DOHH2 (cell line): ENCODE data around the gene CCNG1.
A peak's percentile ranks its signal among the peaks of the same experiment; 100 is the strongest.

ENCODE experiments used
- H3F3A ChIP-seq: fragments of 200-600 bp; sonication (generic), shearing (Covaris generic); 2 replicates; pipeline ENCODE4 v1.6.0; 2016; ENCODE audit warnings: antibody characterized with exemption, mild to moderate bottlenecking; ENCODE audit not compliant: control insufficient read depth, insufficient read depth
- H3K27ac ChIP-seq: fragments of 200-600 bp; sonication (generic); 2 replicates; pipeline ENCODE4 v1.5.1; 2014; ENCODE audit warnings: low read depth, mild to moderate bottlenecking, low read length, moderate library complexity
- H3K27me3 ChIP-seq: fragments of 200-600 bp; sonication (generic); 2 replicates; pipeline ENCODE4 v1.6.1; 2014; ENCODE audit warnings: mild to moderate bottlenecking, low read length, mixed read lengths; ENCODE audit not compliant: control insufficient read depth
- H3K36me3 ChIP-seq: fragments of 200-600 bp; sonication (generic); 2 replicates; pipeline ENCODE4 v1.6.1; 2014; ENCODE audit warnings: mild to moderate bottlenecking, low read length, moderate library complexity, mixed read lengths; ENCODE audit not compliant: control insufficient read depth
- H3K4me1 ChIP-seq: fragments of 200-600 bp; sonication (generic); 2 replicates; pipeline ENCODE4 v1.6.1; 2014; ENCODE audit warnings: mild to moderate bottlenecking, low read length, mixed read lengths; ENCODE audit not compliant: control insufficient read depth
- H3K4me2 ChIP-seq: fragments of 200-600 bp; sonication (generic); 2 replicates; pipeline ENCODE4 v1.6.0; 2014; ENCODE audit warnings: mild to moderate bottlenecking, low read length, moderate library complexity
- H3K4me3 ChIP-seq: fragments of 200-600 bp; sonication (generic); 2 replicates; pipeline ENCODE4 v1.5.1; 2014; ENCODE audit warnings: mild to moderate bottlenecking, low read length, mixed read lengths
- H3K79me2 ChIP-seq: fragments of 200-600 bp; sonication (generic); 2 replicates; pipeline ENCODE4 v1.6.1; 2014; ENCODE audit warnings: mild to moderate bottlenecking, low read length, mixed read lengths; ENCODE audit not compliant: control insufficient read depth
- H3K9me2 ChIP-seq: fragments of 200-600 bp; sonication (generic); replicated peaks from 2 replicates; pipeline ENCODE4 v1.6.1; 2014; ENCODE audit warnings: mild to moderate bottlenecking, low read length, mixed read lengths; ENCODE audit not compliant: control insufficient read depth
- H3K9me3 ChIP-seq: fragments of 200-600 bp; sonication (generic); 2 replicates; pipeline ENCODE4 v1.6.1; 2014; ENCODE audit warnings: antibody characterized with exemption, low read length, mixed read lengths; ENCODE audit not compliant: control insufficient read depth, insufficient read depth
- H4K20me1 ChIP-seq: fragments of 200-600 bp; sonication (generic); 2 replicates; pipeline ENCODE4 v1.6.0; 2014; ENCODE audit warnings: low read depth, mild to moderate bottlenecking, antibody characterized with exemption, low read length, moderate library complexity; ENCODE audit not compliant: control insufficient read depth, insufficient read depth
- EZH2phosphoT487 ChIP-seq: fragments of 200-600 bp; sonication (generic); IDR thresholded peaks from 2 replicates; pipeline ENCODE4 v1.6.1; 2017; ENCODE audit warnings: borderline replicate concordance, mild to moderate bottlenecking, antibody characterized with exemption, low read length, moderate library complexity, mixed read lengths
- TF ChIP-seq, protein P1 (sequence below): fragments of 200-600 bp; sonication (generic); IDR thresholded peaks from one replicate; pipeline ENCODE4 v1.5.1; 2014; ENCODE audit warnings: antibody characterized with exemption, mild to moderate bottlenecking, low read depth, low read length; ENCODE audit not compliant: poor library complexity, severe bottlenecking

The CCNG1 gene

DNA sequence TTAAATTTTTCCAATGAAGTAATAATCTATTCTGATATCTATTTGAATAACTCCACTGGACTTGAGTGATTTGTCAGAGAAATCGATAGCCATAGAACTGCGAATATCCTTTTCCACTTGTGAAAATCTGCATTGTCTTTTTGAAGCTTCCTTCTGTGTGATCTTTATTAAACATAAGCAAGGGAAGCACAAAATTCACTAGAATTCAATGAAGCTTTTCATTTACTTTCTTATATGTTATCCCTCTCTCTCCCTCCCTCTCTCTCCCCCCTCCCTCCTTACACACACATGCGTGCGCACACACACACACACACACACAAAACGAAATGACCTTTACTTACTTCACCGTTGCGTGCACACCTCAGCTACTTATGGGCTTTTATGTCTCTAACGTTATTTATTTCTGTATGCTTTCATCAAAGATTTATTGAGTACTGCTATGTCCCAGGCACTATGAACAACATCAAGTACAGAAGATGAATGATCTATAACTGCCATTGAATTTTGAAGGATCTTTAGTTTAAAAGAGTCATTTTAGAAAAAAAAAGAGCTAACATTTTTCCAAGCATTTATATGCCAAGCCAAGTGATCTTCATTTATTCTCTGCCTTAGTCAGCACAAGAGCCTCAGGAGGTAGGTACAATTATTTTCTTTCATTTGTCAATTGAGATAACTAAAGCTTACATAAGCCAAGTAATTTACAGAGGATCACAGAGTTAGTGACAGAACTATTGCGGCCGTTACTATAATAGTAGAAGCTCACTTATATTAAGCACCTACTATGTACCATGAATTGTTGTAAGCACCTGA lies 32.8 kb upstream of the CCNG1 start:
- H3K36me3 ChIP-seq = no peaks in the 10 kb centered on the region
- no peaks in the 10 kb centered on the region for H3F3A ChIP-seq
- no peaks in the 10 kb centered on the region for H3K9me3 ChIP-seq
- no peak for TF ChIP-seq EZH2phosphoT487
- TF ChIP-seq, protein P1, sequence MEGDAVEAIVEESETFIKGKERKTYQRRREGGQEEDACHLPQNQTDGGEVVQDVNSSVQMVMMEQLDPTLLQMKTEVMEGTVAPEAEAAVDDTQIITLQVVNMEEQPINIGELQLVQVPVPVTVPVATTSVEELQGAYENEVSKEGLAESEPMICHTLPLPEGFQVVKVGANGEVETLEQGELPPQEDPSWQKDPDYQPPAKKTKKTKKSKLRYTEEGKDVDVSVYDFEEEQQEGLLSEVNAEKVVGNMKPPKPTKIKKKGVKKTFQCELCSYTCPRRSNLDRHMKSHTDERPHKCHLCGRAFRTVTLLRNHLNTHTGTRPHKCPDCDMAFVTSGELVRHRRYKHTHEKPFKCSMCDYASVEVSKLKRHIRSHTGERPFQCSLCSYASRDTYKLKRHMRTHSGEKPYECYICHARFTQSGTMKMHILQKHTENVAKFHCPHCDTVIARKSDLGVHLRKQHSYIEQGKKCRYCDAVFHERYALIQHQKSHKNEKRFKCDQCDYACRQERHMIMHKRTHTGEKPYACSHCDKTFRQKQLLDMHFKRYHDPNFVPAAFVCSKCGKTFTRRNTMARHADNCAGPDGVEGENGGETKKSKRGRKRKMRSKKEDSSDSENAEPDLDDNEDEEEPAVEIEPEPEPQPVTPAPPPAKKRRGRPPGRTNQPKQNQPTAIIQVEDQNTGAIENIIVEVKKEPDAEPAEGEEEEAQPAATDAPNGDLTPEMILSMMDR = no peak
- H3K27ac ChIP-seq = no peak overlapping the region
- no peaks in the 10 kb centered on the region for H3K9me2 ChIP-seq
- no peaks in the 10 kb centered on the region for H3K27me3 ChIP-seq
- no peaks in the 10 kb centered on the region for H4K20me1 ChIP-seq
- no peaks in the 10 kb centered on the region for H3K79me2 ChIP-seq
- no peak overlapping the region for H3K4me2 ChIP-seq
- H3K4me3 ChIP-seq = no peak overlapping the region
- peaks cover 34% of the 10 kb centered on the region for H3K4me1 ChIP-seq

DNA sequence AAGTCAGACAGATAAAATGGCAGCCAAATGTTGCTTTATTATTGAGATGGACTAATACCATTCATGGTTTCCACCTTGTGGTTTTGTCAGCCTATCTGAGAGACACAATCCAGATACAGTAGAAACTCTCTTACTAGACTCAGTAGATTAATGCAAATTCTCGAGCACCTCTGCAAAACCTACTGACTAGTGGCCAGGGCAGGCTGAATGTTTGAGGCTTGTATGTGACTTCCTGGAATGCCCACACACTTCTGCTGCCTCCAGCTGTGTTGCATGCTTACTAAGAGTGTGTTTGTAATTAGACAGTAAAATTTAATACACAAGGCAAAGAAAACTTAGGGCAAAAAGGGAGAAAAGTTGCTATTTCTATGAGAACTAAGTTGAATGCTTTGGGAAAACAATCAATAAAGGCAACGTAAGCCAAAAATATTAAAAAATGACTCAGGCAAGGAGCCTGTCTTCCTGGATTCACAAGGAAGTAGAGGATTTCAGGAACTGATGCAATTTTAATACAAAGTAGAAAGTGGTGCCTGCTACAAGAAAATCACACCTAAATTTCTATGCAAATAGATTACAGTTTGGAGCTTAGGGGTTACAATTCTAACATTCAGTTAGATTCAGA lies 30.2 kb upstream of the CCNG1 start:
- H3K79me2 ChIP-seq = no peaks in the 10 kb centered on the region
- H3K27ac ChIP-seq = no peak overlapping the region
- no peaks in the 10 kb centered on the region for H3K27me3 ChIP-seq
- peaks cover 34% of the 10 kb centered on the region for H3K4me1 ChIP-seq
- TF ChIP-seq, protein P1 = no peak
- no peak for TF ChIP-seq EZH2phosphoT487
- H3K36me3 ChIP-seq = no peaks in the 10 kb centered on the region
- H4K20me1 ChIP-seq = no peaks in the 10 kb centered on the region
- H3K9me3 ChIP-seq = no peaks in the 10 kb centered on the region
- H3K4me3 ChIP-seq = no peak overlapping the region
- H3K9me2 ChIP-seq = no peaks in the 10 kb centered on the region
- peak overlapping the region; percentile 5 for H3K4me2 ChIP-seq
- no peaks in the 10 kb centered on the region for H3F3A ChIP-seq

DNA sequence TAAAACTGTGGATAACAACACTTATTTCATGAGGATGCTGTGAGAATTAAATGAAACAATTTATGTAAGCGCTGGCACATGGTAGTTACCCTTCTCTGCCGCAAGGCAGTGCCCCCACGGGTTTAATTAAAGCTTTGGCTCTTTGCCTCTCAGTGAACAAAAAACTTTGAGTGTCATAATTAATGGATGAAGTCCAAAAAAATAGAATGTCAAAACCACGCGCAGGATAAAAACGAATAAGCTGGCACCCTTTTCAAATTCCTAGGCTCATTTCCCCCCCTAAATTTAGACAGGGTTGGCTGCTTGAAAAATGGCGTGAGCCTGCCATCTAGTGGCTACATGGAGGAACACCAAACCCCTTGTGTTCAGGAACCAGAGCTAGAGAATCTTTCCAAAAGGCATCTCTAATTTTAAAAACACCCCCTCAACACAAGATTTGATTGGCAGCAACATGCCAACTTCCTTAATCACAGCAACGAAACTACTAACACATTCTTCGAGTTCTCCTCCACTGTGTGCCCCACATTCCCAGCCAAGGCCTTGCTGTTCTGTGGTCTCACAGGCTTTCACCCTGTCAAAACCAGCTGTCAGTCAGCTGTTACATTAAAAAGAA lies 29.0 kb upstream of the CCNG1 start:
- Histone ChIP-seq H3F3A (no peaks in the 10 kb centered on the region), H3K9me2 (no peaks in the 10 kb centered on the region), H3K36me3 (no peaks in the 10 kb centered on the region), H3K4me2 (peak overlapping the region; percentile 48), H3K27ac (no peak overlapping the region), H3K9me3 (no peaks in the 10 kb centered on the region), H4K20me1 (no peaks in the 10 kb centered on the region), H3K4me3 (peak overlapping the region; percentile 18; the same call in 1 of the 2 replicates), H3K4me1 (peaks cover 34% of the 10 kb centered on the region), H3K27me3 (no peaks in the 10 kb centered on the region), H3K79me2 (no peaks in the 10 kb centered on the region)
- no peak for TF ChIP-seq EZH2phosphoT487
- TF ChIP-seq, protein P1 = peak; percentile 82
